ENCODE data around the gene CTNNA3.
"Not testable (repeated sequence)": the region's sequence is repeated elsewhere in the genome, so short reads cannot be mapped to it uniquely, and the experiment has no call there.

CTNNA3 gene

GRCh38 chr10:66350622-66351399 is 1345.2 kb downstream of the CTNNA3 start:
- DNase-seq: no peak

GRCh38 chr10:66349726-66350125 is 1346.3 kb downstream of the CTNNA3 start:
- DNase-seq: no peak

GRCh38 chr10:66349076-66349475 is 1346.9 kb downstream of the CTNNA3 start:
- no peak for DNase-seq

- no peak for DNase-seq
These were observed 1358.8 kb downstream of the CTNNA3 start for GRCh38 chr10:66337211-66337610.

GRCh38 chr10:66336791-66337190 is 1359.2 kb downstream of the CTNNA3 start:
- no peak for DNase-seq

- not testable (repeated sequence) for DNase-seq
These were observed 1360.2 kb downstream of the CTNNA3 start for GRCh38 chr10:66335753-66336152.

GRCh38 chr10:66329147-66329546 is 1366.8 kb downstream of the CTNNA3 start:
- DNase-seq: no peak

GRCh38 chr10:66326876-66327275 is 1369.1 kb downstream of the CTNNA3 start:
- no peak for DNase-seq

- no peak for DNase-seq
These were observed 1373.2 kb downstream of the CTNNA3 start for GRCh38 chr10:66322777-66323176.

- no peak for DNase-seq
These were observed 1374.0 kb downstream of the CTNNA3 start for GRCh38 chr10:66321723-66322665.

GRCh38 chr10:66318761-66319160 is 1377.2 kb downstream of the CTNNA3 start:
- DNase-seq: no peak

GRCh38 chr10:66307826-66308225 is 1388.2 kb downstream of the CTNNA3 start:
- no peak for DNase-seq

GRCh38 chr10:66301078-66301477 is 1394.9 kb downstream of the CTNNA3 start:
- DNase-seq: no peak

- no peak for DNase-seq
These were observed 1400.4 kb downstream of the CTNNA3 start for GRCh38 chr10:66295602-66296001.

- DNase-seq: no peak
These were observed 1401.5 kb downstream of the CTNNA3 start for GRCh38 chr10:66294538-66294937.

- DNase-seq: no peak
These were observed 1403.1 kb downstream of the CTNNA3 start for GRCh38 chr10:66292922-66293321.

- DNase-seq: no peak
These were observed 1403.5 kb downstream of the CTNNA3 start for GRCh38 chr10:66292456-66292855.

- DNase-seq: no peak
These were observed 1404.9 kb downstream of the CTNNA3 start for GRCh38 chr10:66291133-66291532.

GRCh38 chr10:66284621-66285020 is 1411.4 kb downstream of the CTNNA3 start:
- no peak for DNase-seq

GRCh38 chr10:66283874-66284464 is 1412.0 kb downstream of the CTNNA3 start:
- no peak for DNase-seq

- no peak for DNase-seq
These were observed 1412.9 kb downstream of the CTNNA3 start for GRCh38 chr10:66283064-66283463.

GRCh38 chr10:66281327-66281726 is 1414.7 kb downstream of the CTNNA3 start:
- no peak for DNase-seq

GRCh38 chr10:66277481-66277880 is 1418.5 kb downstream of the CTNNA3 start:
- DNase-seq: no peak
